HL-60/S4 treated with retinoic acid at 250 ng/mL for 4 days and 3 days (cell line): ENCODE data around the gene ARHGAP9.

ENCODE experiments used
- in situ Hi-C: fragments of 300-500 bp; cut with MboI; formaldehyde crosslinking; loops from 2 replicates; pipeline ENCODE4 v1.7.0; 2022; ENCODE audit warnings: low sequenced_read_pairs

The ARHGAP9 gene

DNA sequence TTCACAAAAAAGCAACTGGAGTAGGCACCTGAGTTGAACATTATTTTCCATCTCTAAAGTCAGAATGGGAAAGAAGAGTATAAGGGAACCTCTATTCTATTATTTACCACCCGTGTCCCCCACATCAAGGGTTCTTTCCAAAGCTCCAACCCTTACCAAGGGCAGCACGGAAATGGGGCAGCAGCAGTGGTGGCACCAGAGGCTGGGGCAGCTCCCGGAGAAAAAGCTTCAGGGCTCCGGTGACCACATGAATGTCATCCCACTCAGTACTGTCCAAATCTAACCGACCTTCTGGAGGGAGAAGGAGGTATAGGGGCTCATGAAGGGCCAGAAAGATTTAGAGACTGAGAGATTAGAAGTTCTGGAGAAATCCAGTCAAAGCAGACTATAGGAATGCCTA lies 5.8 kb downstream of the ARHGAP9 start:
- in situ Hi-C loops: no loop called here

DNA sequence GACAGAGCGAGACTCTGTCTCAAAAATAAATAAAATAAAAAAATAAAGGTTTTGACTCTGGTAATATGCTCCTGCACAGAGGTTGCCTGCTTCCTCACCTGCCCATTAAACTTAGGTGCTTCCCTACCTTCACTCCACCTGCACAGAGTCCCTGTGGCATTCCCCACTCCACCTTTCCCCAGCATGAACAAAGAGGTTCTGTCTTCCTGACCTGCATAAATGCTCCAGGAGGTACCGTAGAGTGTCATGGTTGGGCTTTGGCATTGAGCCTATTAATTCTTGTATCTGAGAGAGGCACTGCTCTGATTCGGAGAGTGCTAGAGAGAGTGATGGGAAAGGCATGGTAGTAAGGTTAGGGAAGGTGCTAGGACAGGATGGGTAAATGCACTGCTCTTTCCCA lies 6.3 kb downstream of the ARHGAP9 start:
- in situ Hi-C loops: no loop called here

DNA sequence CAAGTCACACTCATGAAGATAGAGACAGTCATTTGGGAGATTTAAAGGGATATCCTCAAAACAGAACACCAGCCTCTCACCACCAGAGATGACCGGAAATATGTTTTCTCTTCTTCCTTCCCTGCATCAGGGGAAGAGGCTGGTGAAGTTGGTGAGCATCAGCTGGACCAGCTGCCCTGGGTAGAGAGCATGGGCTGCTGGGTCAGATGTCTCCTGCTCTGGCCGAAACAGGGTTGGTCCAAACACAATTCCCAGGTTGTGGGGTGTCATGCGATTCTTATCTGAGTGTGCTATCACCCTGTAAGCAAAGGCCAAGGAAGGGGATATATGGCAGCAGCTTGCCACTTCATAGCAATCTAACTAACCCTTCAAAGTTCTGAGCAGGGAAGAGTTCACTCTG lies 7.3 kb downstream of the ARHGAP9 start:
- in situ Hi-C loops: no loop called here

DNA sequence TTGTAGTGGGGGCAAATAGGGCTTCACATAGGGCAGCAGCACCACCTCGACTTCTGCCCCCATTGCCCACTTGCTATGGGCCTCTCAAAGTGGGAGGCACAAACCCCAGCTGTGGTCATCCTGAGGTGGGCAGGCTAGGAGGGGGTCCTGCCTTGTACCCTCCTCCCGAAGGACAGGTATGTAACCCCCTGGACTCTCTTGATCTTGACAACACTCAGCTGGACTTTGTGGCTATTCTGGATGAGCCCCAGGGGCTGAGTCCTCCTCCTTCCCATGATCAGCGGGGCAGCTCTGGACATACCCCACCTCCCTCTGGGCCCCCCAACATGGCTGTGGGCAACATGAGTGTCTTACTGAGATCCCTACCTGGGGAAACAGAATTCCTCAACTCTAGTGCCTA lies 8.0 kb downstream of the ARHGAP9 start:
- in situ Hi-C loops: no loop called here

DNA sequence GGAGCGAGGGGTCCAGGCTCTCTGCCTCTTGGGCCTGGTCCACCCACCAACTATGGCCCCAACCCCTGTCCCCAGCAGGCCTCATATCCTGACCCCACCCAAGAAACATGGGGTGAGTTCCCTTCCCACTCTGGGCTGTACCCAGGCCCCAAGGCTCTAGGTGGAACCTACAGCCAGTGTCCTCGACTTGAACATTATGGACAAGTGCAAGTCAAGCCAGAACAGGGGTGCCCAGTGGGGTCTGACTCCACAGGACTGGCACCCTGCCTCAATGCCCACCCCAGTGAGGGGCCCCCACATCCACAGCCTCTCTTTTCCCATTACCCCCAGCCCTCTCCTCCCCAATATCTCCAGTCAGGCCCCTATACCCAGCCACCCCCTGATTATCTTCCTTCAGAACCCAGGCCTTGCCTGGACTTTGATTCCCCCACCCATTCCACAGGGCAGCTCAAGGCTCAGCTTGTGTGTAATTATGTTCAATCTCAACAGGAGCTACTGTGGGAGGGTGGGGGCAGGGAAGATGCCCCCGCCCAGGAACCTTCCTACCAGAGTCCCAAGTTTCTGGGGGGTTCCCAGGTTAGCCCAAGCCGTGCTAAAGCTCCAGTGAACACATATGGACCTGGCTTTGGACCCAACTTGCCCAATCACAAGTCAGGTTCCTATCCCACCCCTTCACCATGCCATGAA lies 8.6 kb downstream of the ARHGAP9 start:
- in situ Hi-C loops: no loop called here

DNA sequence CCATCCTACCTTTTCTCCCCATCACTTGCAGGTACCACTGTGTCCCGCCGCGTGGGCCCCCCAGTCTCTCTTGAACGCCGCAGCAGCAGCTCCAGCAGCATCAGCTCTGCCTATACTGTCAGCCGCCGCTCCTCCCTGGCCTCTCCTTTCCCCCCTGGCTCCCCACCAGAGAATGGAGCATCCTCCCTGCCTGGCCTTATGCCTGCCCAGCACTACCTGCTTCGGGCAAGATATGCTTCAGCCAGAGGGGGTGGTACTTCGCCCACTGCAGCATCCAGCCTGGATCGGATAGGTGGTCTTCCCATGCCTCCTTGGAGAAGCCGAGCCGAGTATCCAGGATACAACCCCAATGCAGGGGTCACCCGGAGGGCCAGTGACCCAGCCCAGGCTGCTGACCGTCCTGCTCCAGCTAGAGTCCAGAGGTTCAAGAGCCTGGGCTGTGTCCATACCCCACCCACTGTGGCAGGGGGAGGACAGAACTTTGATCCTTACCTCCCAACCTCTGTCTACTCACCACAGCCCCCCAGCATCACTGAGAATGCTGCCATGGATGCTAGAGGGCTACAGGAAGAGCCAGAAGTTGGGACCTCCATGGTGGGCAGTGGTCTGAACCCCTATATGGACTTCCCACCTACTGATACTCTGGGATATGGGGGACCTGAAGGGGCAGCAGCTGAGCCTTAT lies 9.2 kb downstream of the ARHGAP9 start:
- in situ Hi-C loops: no loop called here

DNA sequence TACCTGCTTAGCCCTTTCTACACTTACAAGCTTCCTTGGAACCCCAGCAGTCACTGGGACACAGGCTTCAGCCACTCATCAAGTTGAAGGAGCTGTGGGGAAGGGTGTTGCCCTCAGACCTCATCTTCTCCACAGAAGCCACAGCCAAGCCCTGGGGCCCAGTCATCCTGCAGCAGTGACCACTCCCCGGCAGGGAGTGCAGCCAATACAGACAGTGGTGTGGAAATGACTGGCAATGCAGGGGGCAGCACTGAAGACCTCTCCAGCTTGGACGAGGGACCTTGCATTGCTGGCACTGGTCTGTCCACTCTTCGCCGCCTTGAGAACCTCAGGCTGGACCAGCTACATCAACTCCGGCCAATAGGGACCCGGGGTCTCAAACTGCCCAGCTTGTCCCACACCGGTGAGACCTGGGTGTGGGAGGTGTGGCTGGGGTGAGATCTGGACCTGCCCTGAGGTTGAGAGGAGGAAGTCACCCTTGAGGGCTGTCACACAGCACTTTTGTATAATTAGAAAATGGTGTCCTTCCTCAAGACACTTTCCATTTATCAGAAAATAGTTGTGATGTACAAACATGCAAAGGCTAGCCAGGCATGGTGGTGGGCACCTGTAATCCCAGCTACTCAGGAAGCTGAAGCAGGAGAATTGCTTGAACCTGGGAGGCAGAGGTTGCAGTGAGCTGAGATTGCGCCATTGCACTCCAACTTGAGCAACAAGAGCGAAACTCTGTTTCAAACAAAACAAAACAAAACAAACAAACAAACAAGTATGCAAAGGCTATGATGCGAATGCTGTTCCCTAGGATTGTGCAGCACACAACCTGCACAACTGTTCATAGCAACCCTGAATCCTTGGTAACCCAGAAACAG lies 10.1 kb downstream of the ARHGAP9 start:
- in situ Hi-C loops: no loop called here

DNA sequence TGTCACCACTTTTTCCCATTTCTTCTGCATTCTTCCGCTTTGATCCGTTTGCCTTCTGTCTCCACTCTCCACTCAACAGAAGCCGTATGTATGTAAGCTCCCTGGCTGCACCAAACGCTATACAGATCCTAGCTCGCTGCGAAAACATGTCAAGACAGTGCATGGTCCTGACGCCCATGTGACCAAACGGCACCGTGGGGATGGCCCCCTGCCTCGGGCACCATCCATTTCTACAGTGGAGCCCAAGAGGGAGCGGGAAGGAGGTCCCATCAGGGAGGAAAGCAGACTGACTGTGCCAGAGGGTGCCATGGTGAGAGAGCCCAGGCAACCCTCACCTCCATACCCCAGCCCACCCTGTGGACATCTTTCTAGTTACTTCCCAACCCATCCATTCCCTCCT lies 11.8 kb downstream of the ARHGAP9 start:
- in situ Hi-C loops: no loop called here

DNA sequence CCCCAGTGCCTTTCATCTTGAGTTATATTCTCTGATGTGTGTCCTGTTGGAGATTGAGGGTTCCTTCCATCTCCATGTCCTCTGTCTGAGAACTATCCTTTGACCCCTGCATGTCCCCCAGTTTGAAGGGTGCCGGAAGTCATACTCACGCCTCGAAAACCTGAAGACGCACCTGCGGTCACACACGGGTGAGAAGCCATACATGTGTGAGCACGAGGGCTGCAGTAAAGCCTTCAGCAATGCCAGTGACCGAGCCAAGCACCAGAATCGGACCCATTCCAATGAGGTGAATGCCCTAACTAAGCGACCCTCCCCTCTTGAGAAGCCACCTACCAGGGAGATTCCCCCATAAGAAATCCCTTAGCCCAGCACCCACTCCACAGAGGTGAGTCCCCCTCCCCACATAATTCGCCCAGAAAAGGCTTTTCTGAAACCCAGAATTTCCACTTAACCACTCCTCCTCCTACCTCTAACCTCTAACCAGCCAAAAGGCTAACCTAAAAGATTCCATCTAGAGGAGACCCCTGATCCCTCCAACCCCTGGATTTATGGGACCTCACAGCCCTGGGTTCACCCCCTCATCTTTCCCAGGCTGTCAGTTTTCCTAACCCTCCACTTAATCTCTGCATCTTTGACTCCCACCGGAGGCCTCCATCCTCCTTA lies 12.3 kb downstream of the ARHGAP9 start:
- in situ Hi-C loops: no loop called here

DNA sequence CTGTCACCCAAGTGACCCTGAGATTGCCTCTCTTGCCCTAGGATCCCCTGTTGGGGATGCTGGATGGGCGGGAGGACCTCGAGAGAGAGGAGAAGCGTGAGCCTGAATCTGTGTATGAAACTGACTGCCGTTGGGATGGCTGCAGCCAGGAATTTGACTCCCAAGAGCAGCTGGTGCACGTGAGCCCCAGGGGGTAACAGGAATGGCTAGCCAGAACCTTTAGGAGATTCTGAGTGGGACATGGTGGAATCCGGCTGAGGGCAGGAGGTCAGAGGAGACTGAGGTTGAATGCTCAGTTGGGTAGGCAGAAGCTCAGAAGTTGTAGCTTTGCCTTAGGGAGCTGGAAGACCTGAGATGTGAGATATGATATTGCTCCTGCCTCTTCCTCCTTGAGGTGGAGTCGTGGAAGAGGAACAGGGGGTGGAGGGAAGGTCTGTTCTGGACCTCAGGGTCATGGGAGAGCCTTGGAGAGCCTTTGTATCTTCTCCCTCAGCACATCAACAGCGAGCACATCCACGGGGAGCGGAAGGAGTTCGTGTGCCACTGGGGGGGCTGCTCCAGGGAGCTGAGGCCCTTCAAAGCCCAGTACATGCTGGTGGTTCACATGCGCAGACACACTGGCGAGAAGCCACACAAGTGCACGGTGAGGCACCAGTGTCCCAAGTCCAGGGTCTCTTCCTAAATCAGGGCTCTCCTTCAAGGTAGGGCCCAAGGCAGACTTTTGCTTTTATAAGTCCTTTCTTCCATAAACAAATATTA lies 13.7 kb downstream of the ARHGAP9 start:
- in situ Hi-C loops: no loop called here

DNA sequence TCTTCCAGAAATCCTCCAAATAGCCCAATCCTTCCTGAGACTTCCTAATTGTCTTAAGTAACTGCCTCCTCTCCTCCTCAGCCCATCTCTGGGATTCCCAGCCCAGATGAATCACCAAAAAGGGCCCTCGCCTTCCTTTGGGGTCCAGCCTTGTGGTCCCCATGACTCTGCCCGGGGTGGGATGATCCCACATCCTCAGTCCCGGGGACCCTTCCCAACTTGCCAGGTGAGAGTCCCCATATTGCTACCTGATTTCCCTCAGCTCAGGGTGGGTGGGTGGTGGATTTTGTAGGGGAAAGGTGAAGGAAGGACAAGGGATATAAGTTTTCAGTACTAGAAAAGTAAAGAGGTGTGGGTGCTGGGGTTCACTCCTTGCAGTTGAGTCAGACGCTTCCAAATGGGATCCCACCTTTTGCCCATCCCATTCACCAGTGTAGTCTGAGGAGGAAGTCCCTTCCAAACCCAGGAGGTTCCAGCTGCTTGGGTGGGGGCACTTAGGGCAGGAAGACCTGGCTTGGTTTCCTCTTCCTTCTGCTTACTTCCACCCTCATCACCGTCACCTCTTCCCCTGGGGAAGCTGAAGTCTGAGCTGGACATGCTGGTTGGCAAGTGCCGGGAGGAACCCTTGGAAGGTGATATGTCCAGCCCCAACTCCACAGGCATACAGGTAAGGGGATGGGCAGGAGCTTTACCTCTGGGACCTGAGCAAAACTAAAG lies 14.5 kb downstream of the ARHGAP9 start:
- in situ Hi-C loops: no loop called here

DNA sequence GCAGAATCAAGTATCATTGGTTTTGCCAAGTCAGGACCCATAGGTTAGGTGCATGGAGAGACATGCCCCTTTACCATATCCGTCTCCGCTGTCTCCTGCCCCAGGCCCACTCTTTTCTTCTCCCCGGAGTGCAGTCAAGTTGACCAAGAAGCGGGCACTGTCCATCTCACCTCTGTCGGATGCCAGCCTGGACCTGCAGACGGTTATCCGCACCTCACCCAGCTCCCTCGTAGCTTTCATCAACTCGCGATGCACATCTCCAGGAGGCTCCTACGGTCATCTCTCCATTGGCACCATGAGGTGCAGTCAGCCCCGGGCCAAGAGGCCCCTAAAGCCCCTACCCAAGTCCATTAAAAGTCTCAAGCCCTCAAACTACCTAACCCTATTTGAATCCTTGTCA lies 15.1 kb downstream of the ARHGAP9 start:
- in situ Hi-C loops: no loop called here

DNA sequence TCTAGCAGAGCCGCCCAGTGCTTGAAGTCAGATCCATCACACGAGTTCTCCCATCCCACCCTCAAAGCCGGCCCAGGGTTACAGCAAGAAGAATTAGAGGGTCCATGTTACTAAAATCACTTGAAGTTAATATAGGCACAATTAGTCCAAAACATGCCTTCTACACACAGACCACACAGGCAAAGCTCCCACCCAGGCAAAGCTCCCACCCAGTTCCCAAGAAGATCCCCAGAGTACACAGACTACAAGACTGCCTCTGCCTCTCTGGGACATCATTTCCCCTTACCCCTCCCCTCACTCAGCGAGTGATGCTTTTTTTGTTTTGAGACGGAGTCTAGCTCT lies 16.8 kb downstream of the ARHGAP9 start:
- in situ Hi-C loops: no loop called here

DNA sequence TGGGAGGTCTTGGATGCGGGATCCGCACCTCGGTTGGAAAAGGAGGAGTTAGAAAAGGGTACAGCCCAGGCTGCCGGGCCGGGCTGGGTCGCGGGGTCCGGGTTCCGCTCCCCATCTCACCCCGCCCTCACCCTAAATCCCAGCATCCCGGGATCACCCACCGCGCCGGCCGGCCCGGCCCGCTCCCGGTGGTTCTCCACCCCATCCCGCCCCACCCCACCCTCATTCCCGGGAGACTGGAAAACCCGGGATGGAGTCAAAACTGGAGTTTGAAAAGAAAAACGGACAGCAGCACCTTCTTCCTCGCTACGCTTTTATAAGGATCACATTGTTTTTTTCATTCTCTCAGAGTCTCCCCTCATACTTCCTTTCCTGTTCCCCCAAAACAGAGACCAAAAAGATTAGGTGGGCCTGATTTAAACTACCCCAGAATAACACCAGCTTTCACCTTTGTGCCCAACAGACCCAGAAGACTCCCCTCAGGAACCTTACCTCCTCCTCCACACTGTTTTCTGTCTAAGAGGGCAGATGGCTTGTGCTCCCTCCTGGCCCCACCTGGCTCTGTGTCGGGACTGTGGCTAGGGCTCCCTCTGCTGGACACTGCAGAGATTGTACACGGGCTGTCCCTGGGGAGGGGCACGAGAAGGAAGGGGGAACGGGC lies 17.3 kb downstream of the ARHGAP9 start:
- in situ Hi-C loops: no loop called here

DNA sequence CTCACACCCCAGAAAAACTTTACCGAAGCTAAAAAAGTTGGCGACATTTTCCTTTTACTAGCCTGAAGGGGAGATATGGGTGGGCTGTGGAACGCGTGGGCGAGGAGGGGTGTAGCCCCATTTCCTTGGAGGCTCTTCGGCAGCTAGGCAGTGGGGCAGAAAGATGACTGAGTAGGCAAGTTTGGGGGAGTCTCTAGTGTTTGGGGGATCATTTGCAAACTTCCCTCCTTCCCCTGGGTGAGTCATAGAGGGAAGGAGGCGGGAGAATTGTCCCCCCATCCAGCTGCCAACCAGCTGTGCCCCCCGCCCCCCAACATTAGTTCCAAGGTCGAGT lies 17.8 kb downstream of the ARHGAP9 start:
- in situ Hi-C loops: no loop called here

DNA sequence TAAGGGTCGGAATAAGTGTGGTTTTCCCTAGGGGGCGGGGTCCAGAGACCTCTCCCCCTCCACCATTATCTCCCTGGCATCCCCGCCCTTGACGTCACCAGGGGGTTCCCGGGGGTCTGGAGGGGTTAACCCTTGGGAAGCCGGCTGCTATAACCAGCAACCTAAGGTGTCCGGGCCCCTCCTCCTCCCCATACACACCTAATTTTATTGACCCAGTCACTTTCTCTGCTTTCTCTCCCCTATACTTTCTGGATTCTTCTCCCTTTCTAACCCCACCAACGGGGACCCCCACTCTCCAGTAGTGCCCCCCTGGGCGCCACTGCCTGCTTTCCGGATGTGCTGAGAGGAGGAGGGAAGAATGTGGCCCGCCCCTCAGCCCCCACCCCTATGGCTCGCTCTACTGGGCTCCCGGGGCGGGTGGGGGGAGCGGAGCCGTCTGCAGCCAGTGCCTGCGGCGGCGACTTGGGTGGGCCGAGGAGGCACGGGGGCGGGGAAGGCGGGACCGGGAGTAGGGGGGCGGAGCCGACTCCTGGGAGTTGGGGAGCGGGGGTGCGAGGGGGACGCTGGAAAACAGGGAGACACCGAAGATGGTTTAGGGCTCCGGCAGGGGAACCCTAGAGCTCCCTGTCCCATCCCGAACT lies 18.3 kb downstream of the ARHGAP9 start:
- in situ Hi-C loops: no loop called here

DNA sequence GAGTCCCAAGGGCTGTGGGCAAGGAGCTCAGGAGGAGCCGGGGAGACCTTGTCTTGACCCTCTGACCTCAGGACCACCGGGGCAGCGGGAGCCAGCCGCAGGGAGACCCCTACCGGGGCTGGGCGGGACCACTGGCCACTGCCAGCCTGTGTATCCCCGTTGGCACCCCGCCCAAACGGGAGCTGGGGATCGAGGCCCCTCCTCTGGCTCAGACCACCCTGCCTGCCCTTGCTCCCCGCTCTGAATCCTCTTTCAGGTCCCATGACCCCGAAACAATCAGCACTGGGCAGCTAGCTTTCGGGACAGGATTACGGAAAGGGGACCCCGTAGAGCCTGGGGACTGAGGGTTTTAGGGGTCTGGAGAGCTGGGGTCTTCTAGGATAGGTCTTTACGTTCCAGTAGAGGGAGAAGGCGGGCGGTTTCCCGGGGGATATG lies 18.8 kb downstream of the ARHGAP9 start:
- in situ Hi-C loops: no loop called here

DNA sequence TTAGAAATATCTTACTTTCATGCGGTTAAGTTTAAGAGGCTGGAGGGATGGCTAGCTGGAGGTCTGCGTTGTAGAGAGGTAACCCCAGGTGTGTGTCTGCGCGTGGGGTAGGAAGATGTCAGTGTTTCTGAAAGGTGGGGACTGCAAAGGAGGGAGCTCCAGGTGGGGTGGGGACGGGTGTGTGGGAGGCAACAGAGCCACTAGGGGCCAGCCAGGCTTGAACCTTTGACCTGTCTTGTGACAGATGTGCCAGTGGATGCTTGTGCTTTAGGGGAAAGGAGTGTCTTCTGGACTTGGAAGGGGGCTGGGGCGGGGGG lies 19.2 kb downstream of the ARHGAP9 start:
- in situ Hi-C loops: no loop called here

DNA sequence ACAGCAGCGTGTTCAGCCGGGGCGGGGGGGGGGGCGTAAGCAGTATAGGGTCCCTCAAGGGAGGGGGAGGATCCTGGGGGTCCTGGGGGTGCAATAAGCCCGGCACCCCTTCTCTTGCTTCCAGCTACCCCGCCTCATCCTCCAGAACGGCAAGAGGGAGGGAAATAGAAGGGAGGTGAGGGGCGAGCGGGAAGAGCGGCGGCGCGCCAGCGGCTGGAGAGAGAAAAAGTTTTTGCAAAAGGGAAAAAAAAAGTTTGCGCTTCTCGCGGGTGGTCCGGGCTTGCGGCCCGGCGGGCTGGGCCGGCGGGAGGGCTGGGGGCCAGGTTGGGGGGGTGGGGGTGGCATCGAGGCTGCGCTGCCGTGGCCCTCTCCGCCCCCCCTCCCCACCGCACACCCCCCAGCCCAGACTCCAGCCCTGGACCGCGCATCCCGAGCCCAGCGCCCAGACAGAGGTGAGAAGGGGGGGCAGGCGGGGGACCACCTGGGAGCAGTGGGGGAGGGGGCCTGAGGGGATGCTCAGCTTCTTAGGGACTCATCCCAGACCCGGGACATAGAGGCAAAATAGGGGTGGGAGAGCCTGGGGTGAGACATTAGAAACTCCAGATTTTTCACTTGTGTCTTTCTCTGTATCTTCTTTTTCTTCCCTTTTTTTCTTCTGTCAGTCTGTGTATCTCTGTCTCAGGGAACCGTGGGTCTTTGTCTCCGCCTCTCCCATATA lies 19.8 kb downstream of the ARHGAP9 start, which contains the start of gene GLI1:
Gene GLI1 (plus strand): TSS at position 36 of the 718 bp plus-strand sequence. CDS start 3,907 bp downstream, outside the sequence.
- in situ Hi-C loops: loop anchor here (10.0 kb wide), 1 partner anchor 195 kb away; no protein-coding TSS in a partner anchor
